Uterus (tissue), 2 donors: ENCODE measurements around the gene FBXL13.

Experiments
- CTCF ChIP-seq, 4 experiments: fragments of 200-600 bp in 2 of 4; fragments of 450-650 bp in 2 of 4; sonication (generic) in 2 of 4; IDR thresholded peaks; one replicate each; pipeline ENCODE4 v1.5.1; 2016 to 2019; ENCODE audit warnings: antibody characterized with exemption in 4 of 4, mild to moderate bottlenecking in 2 of 4, moderate library complexity in 1 of 4
- POLR2A ChIP-seq, 2 donors: fragments of 450-650 bp; IDR thresholded peaks; one replicate each; pipeline ENCODE4 v1.6.1; 2016; ENCODE audit warnings: antibody characterized with exemption in 2 of 2, mild to moderate bottlenecking in 1 of 2, moderate library complexity in 1 of 2

GRCh38 chr7:102994567-102994966 is 80.0 kb downstream of the FBXL13 start:
- TF ChIP-seq CTCF (IDR thresholded peaks at IDR 0.05) (no peak), POLR2A (IDR thresholded peaks at IDR 0.05) (no peak)
